ENCODE results near the gene LETM1.
A peak's percentile ranks its signal among the peaks of the same experiment; 100 is the strongest.

Gene LETM1

GRCh38 chr4:1807332-1807777 is 48.6 kb downstream of the LETM1 start:
- DNase-seq (ENCODE audit: low spot score) = no peak

- no peak for DNase-seq (ENCODE audit: low spot score)
Observed at GRCh38 chr4:1806596-1807331, 49.2 kb downstream of the LETM1 start.

- no peak for DNase-seq (ENCODE audit: low spot score)
Observed at GRCh38 chr4:1806223-1806564, 49.8 kb downstream of the LETM1 start.

- DNase-seq (ENCODE audit: low spot score) = no peak
Observed at GRCh38 chr4:1805493-1806222, 50.3 kb downstream of the LETM1 start.

GRCh38 chr4:1804638-1805492 is 51.1 kb downstream of the LETM1 start:
- no peak for DNase-seq (ENCODE audit: low spot score)

- no peak for DNase-seq (ENCODE audit: low spot score)
Observed at GRCh38 chr4:1803523-1804423, 52.2 kb downstream of the LETM1 start.

- no peak for DNase-seq (ENCODE audit: low spot score)
Observed at GRCh38 chr4:1802720-1803522, 53.0 kb downstream of the LETM1 start.

GRCh38 chr4:1802151-1802715 is 53.7 kb downstream of the LETM1 start:
- no peak for DNase-seq (ENCODE audit: low spot score)

- DNase-seq (ENCODE audit: low spot score) = no peak
Observed at GRCh38 chr4:1801286-1801958, 54.5 kb downstream of the LETM1 start.

- DNase-seq (ENCODE audit: low spot score) = no peak
Observed at GRCh38 chr4:1800805-1801204, 55.2 kb downstream of the LETM1 start.

GRCh38 chr4:1799387-1800375 is 56.3 kb downstream of the LETM1 start:
- DNase-seq (ENCODE audit: low spot score) = no peak

GRCh38 chr4:1798580-1799386 is 57.2 kb downstream of the LETM1 start:
- no peak for DNase-seq (ENCODE audit: low spot score)

- DNase-seq (ENCODE audit: low spot score) = peak; percentile 73
Observed at GRCh38 chr4:1797861-1798579, 57.9 kb downstream of the LETM1 start.

- DNase-seq (ENCODE audit: low spot score) = no peak
Observed at GRCh38 chr4:1797298-1797860, 58.6 kb downstream of the LETM1 start.

GRCh38 chr4:1796486-1797204 is 59.3 kb downstream of the LETM1 start:
- no peak for DNase-seq (ENCODE audit: low spot score)

Data from globus pallidus (tissue), 1 donor.